Stimulated activated CD4-positive, alpha-beta T cell treated with anti-CD3 and anti-CD28 coated beads, Interleukin-1b, Interleukin-23, amount 100 ng/mL, for 48 hours (primary cell): ENCODE measurements around the gene ABCC3.

Source experiments
- DNase-seq: peaks from one replicate; pipeline ENCODE4 v3.0.0-alpha.2; 2020

Gene ABCC3

GRCh38 chr17:50685691-50686493 lies 51.2 kb downstream of the ABCC3 start:
- DNase-seq, result no peak

DNA sequence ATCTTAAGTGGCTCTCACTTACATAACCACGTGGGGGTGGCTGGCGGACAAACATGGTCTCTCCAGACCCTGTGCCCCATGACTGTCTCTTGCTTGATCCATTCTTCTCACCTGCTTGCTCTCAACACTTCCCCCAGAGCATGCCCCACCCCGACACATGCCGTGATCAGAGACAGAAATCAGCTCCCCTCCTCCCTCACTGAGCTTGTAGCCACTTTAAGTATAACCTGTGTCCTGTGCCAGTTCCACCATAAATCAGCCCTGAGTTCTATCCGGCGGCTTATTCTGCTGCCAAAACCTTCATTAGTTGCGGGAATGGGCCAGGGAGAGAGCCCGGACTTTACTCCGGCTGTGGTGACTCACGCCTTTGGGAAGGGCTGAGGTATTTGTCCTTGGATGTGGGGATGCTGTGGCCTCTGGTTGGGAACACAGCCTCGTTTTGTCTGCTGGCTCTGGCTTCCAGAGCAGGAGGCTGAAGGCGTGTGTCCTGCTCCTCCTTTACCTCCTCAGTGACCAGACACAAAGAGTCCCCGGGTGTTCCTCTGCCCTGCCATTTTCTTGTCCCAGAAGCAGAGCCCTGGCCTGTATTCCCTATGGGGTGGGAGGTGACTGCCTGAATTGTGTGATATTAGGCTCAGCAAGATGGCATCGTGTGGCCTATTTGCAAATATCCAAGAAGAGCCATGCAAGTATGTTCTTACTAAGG lies 52.0 kb downstream of the ABCC3 start:
- no peak for DNase-seq

GRCh38 chr17:50687200-50688066 lies 52.8 kb downstream of the ABCC3 start:
- DNase-seq, result no peak

- DNase-seq, result no peak
Observed at GRCh38 chr17:50688245-50688644, 53.6 kb downstream of the ABCC3 start.

DNA sequence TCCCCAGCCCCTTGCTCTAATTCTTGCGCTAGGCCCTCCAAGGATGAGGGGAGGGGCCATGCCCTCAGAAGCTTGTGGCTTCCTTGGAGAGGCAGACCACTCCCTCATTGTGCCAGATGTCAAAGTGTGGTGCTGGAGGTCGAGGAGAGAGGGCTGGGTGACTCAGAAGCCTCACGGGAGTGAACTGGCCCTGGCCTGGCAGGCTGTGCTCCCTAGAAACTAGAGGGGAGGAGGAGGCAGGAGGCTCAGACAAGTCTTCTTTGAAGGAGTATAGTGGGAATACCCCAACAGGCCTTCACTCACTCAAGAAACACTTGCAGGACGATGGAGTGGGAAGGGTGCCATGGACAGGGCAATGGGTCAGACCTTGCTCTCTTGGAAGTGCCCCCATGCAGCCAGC lies 54.6 kb downstream of the ABCC3 start:
- no peak for DNase-seq

- no peak for DNase-seq
Observed at GRCh38 chr17:50689956-50690886, 55.5 kb downstream of the ABCC3 start.

DNA sequence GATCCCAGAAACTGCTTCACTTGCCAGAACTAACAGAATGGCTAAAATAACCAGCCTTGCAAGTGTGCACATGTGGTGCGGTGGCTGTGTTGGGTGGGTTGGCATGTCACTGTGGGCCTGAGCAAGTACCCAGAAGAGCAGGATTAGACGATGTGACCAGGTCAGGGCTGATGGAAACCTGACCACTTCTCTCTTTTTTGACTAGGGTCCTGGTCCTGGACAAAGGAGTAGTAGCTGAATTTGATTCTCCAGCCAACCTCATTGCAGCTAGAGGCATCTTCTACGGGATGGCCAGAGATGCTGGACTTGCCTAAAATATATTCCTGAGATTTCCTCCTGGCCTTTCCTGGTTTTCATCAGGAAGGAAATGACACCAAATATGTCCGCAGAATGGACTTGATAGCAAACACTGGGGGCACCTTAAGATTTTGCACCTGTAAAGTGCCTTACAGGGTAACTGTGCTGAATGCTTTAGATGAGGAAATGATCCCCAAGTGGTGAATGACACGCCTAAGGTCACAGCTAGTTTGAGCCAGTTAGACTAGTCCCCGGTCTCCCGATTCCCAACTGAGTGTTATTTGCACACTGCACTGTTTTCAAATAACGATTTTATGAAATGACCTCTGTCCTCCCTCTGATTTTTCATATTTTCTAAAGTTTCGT lies 56.3 kb downstream of the ABCC3 start:
- DNase-seq, result no peak

- DNase-seq, result no peak
Observed at GRCh38 chr17:50691550-50692447, 57.1 kb downstream of the ABCC3 start.

DNA sequence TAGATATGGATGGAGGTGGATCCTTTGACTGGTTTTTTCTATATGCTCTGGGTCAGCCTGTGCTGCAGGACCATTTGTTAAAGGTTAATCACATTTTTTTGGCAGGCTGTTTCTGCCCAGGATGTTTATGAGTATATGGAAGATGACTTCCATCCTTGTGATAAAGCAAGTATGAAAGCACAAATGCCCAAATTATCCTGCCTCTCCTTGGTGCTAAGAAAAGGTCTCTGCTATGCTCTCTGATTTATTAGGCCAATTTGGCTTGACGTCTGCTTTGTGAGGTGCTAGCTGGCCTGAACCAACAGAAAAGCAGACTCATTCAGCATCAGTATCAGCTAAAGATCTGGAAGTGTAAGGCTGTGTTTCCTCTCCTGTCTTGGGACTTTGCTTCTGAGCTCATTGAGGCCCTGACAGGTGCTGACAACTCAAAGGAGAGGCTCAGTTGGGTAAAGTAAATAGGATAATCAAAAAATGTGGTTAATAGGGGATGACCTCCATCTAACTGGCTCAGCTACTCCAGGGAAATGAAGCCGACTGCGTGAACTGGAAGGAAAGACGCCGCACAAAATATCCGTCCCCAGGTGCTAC lies 57.9 kb downstream of the ABCC3 start:
- DNase-seq, result no peak

DNA sequence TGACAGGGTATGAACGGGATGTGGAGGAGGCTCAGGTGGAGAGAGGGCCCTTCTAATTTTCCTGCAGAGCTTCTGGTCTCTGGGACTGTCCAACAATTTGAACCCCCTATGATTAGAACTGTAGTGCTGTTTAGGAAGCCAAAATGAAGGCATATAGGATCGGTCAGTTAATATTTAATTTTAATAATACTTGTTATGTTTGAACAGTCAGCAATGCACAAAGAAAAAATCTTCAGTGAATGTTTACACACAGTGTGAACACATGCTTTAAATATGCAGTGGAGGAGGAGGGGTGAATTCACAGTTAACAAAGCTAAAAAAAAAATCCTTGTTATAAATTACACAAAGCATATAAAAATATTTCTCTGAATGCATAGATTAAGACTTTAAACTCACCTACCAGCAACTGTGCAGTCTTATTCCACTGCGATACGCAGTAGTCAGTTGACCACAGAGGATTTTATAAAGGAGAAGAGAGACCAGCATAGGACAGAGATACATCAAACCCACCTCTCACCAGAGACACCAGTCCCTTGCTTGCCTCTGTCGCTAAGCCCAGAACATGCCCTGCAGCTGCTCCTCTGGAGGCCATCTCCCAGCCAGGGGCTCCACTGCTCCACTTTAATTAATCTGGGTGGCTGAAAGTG lies 58.5 kb downstream of the ABCC3 start:
- no peak for DNase-seq

DNA sequence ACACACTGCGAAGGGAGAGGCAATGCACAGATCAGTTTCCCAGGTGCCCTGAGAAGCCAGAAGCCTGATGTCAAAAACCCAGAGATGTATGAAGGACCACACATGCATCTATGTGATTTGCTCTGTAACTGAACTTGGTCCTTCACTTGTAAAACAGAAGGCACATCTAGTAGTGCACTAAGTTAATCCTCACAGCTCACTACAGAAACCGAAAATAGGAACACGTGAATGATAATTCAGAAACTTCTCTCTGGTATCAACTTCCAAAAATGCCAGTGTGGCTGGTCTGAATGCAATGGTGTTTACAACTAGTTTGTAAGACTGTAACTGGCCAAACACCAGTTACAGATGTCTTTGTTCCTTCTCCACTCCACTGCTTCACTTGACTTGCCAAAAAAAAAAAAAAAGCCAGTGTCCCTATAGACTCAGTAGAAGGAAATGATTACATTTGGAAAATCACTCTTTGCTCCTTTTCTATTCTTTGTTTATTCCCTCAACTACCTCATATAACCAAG lies 61.7 kb downstream of the ABCC3 start:
- no peak for DNase-seq

DNA sequence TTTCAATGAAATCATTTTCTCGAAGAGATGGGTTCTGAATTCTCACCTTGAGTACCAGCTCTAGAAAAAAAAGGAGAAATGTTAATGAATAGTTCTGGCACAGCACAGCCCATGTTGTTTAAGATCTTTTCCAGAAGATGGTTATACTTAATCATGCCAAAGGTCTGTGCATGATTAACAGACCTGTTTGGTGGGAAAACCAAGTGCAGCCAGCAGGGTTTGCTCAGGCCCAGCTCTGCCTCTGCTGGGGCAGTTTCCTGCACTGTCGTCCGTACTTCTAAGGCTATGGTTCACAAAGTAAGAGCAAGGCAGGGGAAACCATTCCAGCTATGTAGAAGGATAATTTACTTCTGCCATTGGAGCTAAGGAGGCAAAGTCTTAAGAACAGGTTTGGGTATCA lies 62.4 kb downstream of the ABCC3 start:
- DNase-seq, result no peak

GRCh38 chr17:50697663-50698272 lies 63.1 kb downstream of the ABCC3 start:
- DNase-seq, result no peak

DNA sequence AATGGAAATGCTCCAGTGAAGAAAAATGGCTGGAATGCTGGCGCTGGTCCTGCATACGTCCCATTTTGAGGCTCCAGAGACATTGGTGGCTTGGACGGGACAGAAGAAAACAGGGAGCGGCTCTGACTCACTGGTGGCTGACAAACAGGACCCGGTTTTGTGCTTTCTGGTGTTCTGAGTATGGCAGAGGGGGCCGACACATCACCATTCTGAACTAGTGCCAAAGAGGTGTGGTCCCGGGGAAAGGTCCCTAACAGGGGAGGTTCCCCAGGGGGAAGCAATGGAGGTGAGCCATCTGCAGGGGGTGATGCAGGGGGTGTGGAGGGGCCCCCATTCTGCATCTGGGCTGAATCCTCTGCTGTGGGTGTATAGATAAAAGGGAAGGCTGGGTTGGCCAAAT lies 64.7 kb downstream of the ABCC3 start:
- DNase-seq, result no peak

DNA sequence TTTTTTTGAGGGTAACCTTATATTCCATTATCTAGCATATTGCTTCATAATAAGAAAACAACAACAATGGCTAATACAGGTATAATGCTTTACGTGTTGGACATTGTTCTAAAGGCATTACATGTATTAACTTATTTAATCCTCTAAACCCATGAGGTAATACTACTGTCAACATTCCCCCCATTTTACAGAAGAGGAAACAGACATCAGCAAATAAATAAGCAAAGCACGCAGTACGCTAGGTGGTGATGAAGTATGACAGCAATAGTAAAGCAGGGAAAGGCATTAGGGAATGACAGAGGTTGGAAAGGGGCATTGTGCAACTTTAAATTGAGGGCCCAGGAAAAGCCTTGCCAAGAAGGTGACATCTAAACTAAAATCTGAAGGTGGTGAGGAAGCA lies 68.5 kb downstream of the ABCC3 start:
- no peak for DNase-seq

- peak; percentile 92 for DNase-seq
Observed at GRCh38 chr17:50707289-50708049, 72.8 kb downstream of the ABCC3 start, which contains the start of gene ANKRD40. ANKRD40 (minus strand) TSS chr17:50707914; CDS start chr17:50707654, 260 bp downstream.

DNA sequence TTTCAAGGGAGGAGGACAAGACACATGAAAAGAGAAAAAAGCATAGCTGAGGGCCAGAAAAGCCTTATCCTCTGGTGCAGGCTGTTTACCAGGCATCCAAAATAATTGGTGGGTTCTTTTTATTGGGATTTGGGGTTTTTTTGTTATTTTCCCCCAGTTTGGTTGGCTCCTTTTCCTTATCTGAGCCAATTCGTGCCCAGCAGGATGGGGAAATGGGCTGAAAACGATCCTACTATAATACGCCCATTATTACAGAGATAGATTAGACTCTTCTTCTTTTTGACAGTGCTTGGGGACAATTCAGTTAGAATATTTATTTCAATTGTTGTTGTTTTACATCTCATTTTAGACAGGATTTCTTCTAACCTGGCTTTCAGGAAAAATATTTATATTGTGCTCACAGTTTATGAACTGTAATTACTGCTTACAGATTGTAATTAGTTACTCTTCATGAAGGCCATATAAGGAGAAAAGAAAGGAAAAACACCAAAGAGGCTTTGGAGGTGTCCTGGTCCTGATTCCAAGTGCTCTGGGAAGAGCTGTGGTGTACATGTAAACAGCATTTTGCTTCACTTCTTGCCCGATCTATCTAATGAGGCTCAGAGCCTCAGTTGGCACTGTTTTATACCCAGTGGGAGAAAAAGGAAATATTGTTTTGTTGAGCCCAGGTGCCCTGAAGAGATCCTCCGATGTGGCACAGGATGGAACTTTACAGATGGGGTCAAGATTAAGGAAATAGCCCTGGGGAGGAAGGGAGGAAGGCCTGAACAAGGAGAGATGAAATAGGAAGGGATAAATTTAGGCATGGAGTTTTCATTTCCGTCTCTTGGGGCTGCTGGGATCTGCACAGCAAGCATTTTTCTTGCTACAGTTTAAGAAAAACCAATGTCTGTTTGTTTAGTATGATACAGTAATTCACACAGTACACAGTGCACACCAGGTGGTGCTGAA lies 73.6 kb downstream of the ABCC3 start:
- no peak for DNase-seq
